DOHH2 (cell line): ENCODE results near the gene IL34.

Source experiments
- CTCF ChIP-seq: fragments of 200-600 bp; sonication (generic); IDR thresholded peaks from one replicate; pipeline ENCODE4 v1.5.1; 2014; ENCODE audit warnings: antibody characterized with exemption, mild to moderate bottlenecking, low read depth, low read length; ENCODE audit not compliant: poor library complexity, severe bottlenecking
- EZH2phosphoT487 ChIP-seq: fragments of 200-600 bp; sonication (generic); IDR thresholded peaks from 2 replicates; pipeline ENCODE4 v1.6.1; 2017; ENCODE audit warnings: borderline replicate concordance, mild to moderate bottlenecking, antibody characterized with exemption, low read length, moderate library complexity, mixed read lengths

DNA sequence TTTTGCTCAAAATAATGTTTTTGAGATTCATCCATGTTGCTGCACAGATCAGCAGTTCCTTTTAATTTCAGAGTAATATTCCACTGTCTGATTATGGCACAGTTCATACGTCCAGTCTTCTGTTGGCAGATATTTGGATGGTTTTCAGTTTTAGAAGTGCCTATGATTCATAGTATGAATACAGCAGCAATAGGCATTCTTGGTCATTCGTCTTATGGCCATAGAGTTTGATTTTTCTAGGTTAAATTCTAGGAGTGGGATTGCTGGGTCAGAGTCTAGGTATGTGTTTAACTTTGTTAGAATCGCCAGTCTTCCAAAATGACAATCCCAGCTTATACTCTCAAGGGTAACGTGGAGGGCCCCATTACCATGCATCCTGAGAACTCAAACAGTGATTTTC lies 11.5 kb upstream of the IL34 start:
- TF ChIP-seq CTCF = no peak
- TF ChIP-seq EZH2phosphoT487 = no peak
